ENCODE data around the gene UBE2H.
A peak's percentile ranks its signal among the peaks of the same experiment; 100 is the strongest.

UBE2H gene

GRCh38 chr7:129789000-129789399 is 163.8 kb downstream of the UBE2H start:
- no peak for DNase-seq (ENCODE audit: low spot score)
- no peak for TF ChIP-seq CTCF (IDR thresholded peaks at IDR 0.05; ENCODE audit: extremely low read depth, missing control alignments)

GRCh38 chr7:129786825-129787563 is 165.8 kb downstream of the UBE2H start:
- DNase-seq (ENCODE audit: low spot score) = no peak
- TF ChIP-seq CTCF (IDR thresholded peaks at IDR 0.05; ENCODE audit: extremely low read depth, missing control alignments) = no peak

GRCh38 chr7:129785685-129786514 is 166.9 kb downstream of the UBE2H start:
- DNase-seq (ENCODE audit: low spot score) = no peak

GRCh38 chr7:129784783-129785684 is 167.7 kb downstream of the UBE2H start:
- no peak for TF ChIP-seq CTCF (IDR thresholded peaks at IDR 0.05; ENCODE audit: extremely low read depth, missing control alignments)
- DNase-seq (ENCODE audit: low spot score) = peak; percentile 54

More at GRCh38 chr7:129785685-129786514, 166.9 kb downstream of the UBE2H start:
- no peak for TF ChIP-seq CTCF (IDR thresholded peaks at IDR 0.05; ENCODE audit: extremely low read depth, missing control alignments)

- DNase-seq (ENCODE audit: low spot score) = no peak
- no peak for TF ChIP-seq CTCF (IDR thresholded peaks at IDR 0.05; ENCODE audit: extremely low read depth, missing control alignments)
Observed at GRCh38 chr7:129784437-129784782, 168.3 kb downstream of the UBE2H start.

- TF ChIP-seq CTCF (IDR thresholded peaks at IDR 0.05; ENCODE audit: extremely low read depth, missing control alignments) = no peak
- DNase-seq (ENCODE audit: low spot score) = no peak
Observed at GRCh38 chr7:129783584-129783919, 169.2 kb downstream of the UBE2H start.

All from GM20000 (cell line).